Measurements from ENCODE around the gene UBE2O.

Gene UBE2O

DNA sequence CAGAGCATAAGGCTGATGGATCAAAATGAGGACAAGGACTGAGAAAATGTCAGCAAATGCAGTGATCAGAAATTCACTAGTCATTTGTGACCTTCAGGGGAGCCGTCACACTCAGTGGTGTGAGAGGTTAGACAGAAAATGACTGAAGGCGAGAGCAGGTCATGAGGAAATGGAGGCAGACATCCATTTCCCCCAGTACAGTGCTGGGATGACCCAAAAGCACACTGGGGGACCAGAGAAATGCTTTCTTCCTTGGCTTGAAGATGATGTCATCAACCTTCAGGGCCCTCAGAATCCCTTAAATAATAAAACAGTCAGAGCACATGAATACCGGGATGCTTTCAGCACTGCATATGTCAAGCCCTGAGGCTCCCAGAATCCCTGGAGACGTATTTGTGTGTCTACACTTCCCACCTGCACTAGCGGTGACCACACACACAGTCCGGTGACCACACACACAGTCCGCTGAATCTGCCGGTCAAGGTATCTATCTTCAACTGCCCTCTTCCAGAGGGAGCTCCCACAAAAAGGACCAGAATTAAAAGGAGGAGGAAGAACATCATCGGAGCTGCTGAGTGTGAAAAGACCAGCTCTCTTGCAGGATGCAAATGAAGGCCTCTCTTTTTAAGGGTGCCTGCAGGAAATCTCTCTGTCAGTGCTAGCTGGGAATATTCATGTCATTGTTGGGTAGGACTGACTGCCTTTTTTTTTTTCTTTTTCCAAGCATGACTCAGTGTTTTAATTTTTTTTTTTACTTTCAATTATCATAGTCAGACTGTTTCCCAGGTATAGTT lies 8.2 kb downstream of the UBE2O start (continued):
- TF ChIP-seq, protein P1, sequence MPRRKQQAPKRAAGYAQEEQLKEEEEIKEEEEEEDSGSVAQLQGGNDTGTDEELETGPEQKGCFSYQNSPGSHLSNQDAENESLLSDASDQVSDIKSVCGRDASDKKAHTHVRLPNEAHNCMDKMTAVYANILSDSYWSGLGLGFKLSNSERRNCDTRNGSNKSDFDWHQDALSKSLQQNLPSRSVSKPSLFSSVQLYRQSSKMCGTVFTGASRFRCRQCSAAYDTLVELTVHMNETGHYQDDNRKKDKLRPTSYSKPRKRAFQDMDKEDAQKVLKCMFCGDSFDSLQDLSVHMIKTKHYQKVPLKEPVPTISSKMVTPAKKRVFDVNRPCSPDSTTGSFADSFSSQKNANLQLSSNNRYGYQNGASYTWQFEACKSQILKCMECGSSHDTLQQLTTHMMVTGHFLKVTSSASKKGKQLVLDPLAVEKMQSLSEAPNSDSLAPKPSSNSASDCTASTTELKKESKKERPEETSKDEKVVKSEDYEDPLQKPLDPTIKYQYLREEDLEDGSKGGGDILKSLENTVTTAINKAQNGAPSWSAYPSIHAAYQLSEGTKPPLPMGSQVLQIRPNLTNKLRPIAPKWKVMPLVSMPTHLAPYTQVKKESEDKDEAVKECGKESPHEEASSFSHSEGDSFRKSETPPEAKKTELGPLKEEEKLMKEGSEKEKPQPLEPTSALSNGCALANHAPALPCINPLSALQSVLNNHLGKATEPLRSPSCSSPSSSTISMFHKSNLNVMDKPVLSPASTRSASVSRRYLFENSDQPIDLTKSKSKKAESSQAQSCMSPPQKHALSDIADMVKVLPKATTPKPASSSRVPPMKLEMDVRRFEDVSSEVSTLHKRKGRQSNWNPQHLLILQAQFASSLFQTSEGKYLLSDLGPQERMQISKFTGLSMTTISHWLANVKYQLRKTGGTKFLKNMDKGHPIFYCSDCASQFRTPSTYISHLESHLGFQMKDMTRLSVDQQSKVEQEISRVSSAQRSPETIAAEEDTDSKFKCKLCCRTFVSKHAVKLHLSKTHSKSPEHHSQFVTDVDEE (CRISPR knock-in tag; IDR thresholded peaks at IDR 0.05): no peak
- TF ChIP-seq CSDC2 (CRISPR knock-in tag; IDR thresholded peaks at IDR 0.05) (no peak), SNAI2 (CRISPR knock-in tag; IDR thresholded peaks at IDR 0.05) (no peak), RARB (CRISPR knock-in tag; IDR thresholded peaks at IDR 0.05) (no peak), ARNTL (CRISPR knock-in tag; IDR thresholded peaks at IDR 0.05; ENCODE audit: borderline replicate concordance, low read depth) (no peak), TCF4 (CRISPR knock-in tag; IDR thresholded peaks at IDR 0.05; ENCODE audit: borderline replicate concordance) (no peak)

DNA sequence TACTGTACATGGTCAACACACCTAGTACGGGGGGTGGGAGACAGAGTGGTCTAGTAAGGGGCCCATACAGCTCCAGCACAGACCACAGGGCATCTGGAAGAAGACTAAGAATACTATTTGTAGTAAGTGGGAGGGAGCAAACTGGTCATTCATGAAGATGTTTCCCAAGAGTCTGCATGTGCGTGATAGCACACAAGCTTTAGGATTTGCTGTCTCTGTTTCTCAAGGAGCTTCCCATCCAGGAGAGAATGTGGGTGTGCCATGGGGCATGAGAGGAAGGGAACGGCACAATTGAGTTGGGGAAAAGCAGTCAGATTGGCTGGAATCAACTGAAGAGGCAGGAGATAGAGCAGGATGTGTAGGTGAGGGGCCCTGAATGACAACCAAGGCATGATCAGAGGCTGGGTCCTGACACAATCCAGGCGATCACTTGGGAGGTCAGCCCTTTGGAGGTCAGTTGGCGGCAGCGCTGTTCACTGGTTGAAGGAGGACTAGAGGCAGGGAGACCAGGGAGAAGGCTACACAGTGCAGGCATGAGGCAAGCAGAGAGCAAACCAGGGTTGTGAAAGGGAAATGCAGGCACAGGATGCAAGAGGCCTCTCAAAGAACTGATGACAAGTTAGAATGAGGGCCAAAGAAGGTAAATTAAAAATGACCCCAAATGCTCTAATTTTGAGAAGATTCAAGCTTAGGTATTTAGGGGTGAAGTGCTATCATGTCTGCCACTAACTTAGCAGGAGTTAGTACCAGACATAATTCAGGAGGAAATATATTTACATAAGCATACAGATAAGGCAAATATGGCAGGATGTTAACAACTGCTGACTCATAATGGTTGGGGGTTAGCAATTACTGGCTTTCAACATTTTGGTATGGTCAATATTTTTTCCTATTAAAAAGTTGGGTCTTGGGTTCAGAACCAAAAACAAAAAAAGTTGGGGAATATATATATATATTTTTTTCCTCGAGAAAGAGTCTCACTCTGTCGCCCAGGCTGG lies 10.3 kb downstream of the UBE2O start:
- no peak for ATAC-seq
- TF ChIP-seq GLIS3 (CRISPR knock-in tag; IDR thresholded peaks at IDR 0.05) (no peak), SNAI2 (CRISPR knock-in tag; IDR thresholded peaks at IDR 0.05) (no peak), CREB5 (CRISPR knock-in tag; IDR thresholded peaks at IDR 0.05; ENCODE audit: low read depth) (no peak), OSR1 (CRISPR knock-in tag; IDR thresholded peaks at IDR 0.05) (no peak), ESRRG (CRISPR knock-in tag; IDR thresholded peaks at IDR 0.05) (no peak), RARB (CRISPR knock-in tag; IDR thresholded peaks at IDR 0.05) (no peak), ZNF70 (CRISPR knock-in tag; IDR thresholded peaks at IDR 0.05) (no peak), PATZ1 (CRISPR knock-in tag; IDR thresholded peaks at IDR 0.05; ENCODE audit: borderline replicate concordance) (no peak), CSRNP3 (CRISPR knock-in tag; IDR thresholded peaks at IDR 0.05) (no peak), TOX (CRISPR knock-in tag; IDR thresholded peaks at IDR 0.05; ENCODE audit: borderline replicate concordance) (no peak)

- no peak for ATAC-seq
Observed at GRCh38 chr17:76441686-76442340, 11.1 kb downstream of the UBE2O start.

More at GRCh38 chr17:76441686-76442340, 11.1 kb downstream of the UBE2O start:
- no peak for TF ChIP-seq TOX (CRISPR knock-in tag; IDR thresholded peaks at IDR 0.05; ENCODE audit: borderline replicate concordance)
- no peak for TF ChIP-seq ZC3H10 (CRISPR knock-in tag; IDR thresholded peaks at IDR 0.05)
- no peak for TF ChIP-seq BACH2 (CRISPR knock-in tag; IDR thresholded peaks at IDR 0.05; ENCODE audit: borderline replicate concordance)
- no peak for TF ChIP-seq TCF4 (CRISPR knock-in tag; IDR thresholded peaks at IDR 0.05; ENCODE audit: borderline replicate concordance)
- TF ChIP-seq CSRNP3 (CRISPR knock-in tag; IDR thresholded peaks at IDR 0.05): no peak
- TF ChIP-seq ARNTL (CRISPR knock-in tag; IDR thresholded peaks at IDR 0.05; ENCODE audit: borderline replicate concordance, low read depth): no peak
- no peak for TF ChIP-seq ZNF8 (CRISPR knock-in tag; IDR thresholded peaks at IDR 0.05)
- TF ChIP-seq ZNF70 (CRISPR knock-in tag; IDR thresholded peaks at IDR 0.05): no peak
